ENCODE data around the gene LRRFIP1. TPM values are rescaled to one million over a fixed set of nuclear protein-coding genes. Genes with fewer than 3 reads are reported as not detected.

LRRFIP1 gene
- total RNA-seq, 1 experiment from 2014 or later = 29.9 TPM

GRCh38 chr2:237616734-237617586 is 10.4 kb upstream of the LRRFIP1 start:
- peak; percentile 80 for DNase-seq (ENCODE audit: low read depth)

- no peak for DNase-seq (ENCODE audit: low read depth)
Observed at GRCh38 chr2:237617587-237617982, 9.8 kb upstream of the LRRFIP1 start.

GRCh38 chr2:237618449-237618848 is 8.9 kb upstream of the LRRFIP1 start:
- DNase-seq (ENCODE audit: low read depth) = no peak

- DNase-seq (ENCODE audit: low read depth) = no peak
Observed at GRCh38 chr2:237623428-237624403, 3.7 kb upstream of the LRRFIP1 start.

- DNase-seq (ENCODE audit: low read depth) = no peak
Observed at GRCh38 chr2:237624565-237624964, 2.8 kb upstream of the LRRFIP1 start.

- DNase-seq (ENCODE audit: low read depth) = no peak
Observed at GRCh38 chr2:237625216-237625705, 2.1 kb upstream of the LRRFIP1 start.

GRCh38 chr2:237625777-237626176 is 1.6 kb upstream of the LRRFIP1 start:
- no peak for DNase-seq (ENCODE audit: low read depth)

- DNase-seq (ENCODE audit: low read depth) = no peak
Observed at GRCh38 chr2:237626813-237627440, 460 bp upstream of the LRRFIP1 start.

GRCh38 chr2:237628247-237629187 is 1.1 kb downstream of the LRRFIP1 start:
- no peak for DNase-seq (ENCODE audit: low read depth)

GRCh38 chr2:237629188-237629534 is 1.8 kb downstream of the LRRFIP1 start:
- no peak for DNase-seq (ENCODE audit: low read depth)

GRCh38 chr2:237629739-237630138 is 2.4 kb downstream of the LRRFIP1 start:
- peak; percentile 68 for DNase-seq (ENCODE audit: low read depth)

GRCh38 chr2:237630216-237631000 is 3.0 kb downstream of the LRRFIP1 start:
- no peak for DNase-seq (ENCODE audit: low read depth)

GRCh38 chr2:237631007-237631785 is 3.8 kb downstream of the LRRFIP1 start:
- DNase-seq (ENCODE audit: low read depth) = peak; percentile 49

GRCh38 chr2:237631801-237632585 is 4.6 kb downstream of the LRRFIP1 start:
- DNase-seq (ENCODE audit: low read depth) = no peak

- no peak for DNase-seq (ENCODE audit: low read depth)
Observed at GRCh38 chr2:237633061-237633561, 5.7 kb downstream of the LRRFIP1 start.

- no peak for DNase-seq (ENCODE audit: low read depth)
Observed at GRCh38 chr2:237636578-237636977, 9.2 kb downstream of the LRRFIP1 start.

GRCh38 chr2:237637429-237638135 is 10.2 kb downstream of the LRRFIP1 start:
- DNase-seq (ENCODE audit: low read depth) = no peak

GRCh38 chr2:237638176-237638575 is 10.8 kb downstream of the LRRFIP1 start:
- no peak for DNase-seq (ENCODE audit: low read depth)
